ENCODE data around the gene AGO3. TPM values are rescaled to one million over a fixed set of nuclear protein-coding genes. Genes with fewer than 3 reads are reported as not detected.

AGO3 gene
- total and polyA plus RNA-seq, 10 of the 15 experiments (the other 5 are each of a cell fraction or from before 2014, with no cell fraction given) = 3.9 to 35.2 (median 12.5) TPM

DNA sequence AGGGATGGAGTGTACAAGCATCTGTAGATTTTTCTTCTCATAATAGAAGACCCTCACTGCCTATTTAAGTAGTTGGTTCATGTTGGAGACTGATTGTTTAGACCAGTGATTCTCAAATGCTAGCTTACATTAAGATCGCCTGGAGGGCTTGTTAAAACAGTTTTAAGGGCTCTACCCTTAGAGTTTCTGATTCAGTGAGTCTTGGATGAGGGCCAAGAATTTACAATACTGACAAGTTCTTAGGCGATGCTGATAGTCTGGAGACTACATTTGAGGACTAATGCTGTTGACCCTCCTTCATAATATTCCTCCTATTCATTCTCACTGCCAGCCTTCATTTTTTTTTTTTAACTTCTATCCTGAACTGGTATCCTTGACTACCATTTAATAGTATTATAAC, 15.2 kb upstream of the AGO3 start:
- in situ Hi-C loops (cut with MboI) = no loop called here
- H3K4me2 ChIP-seq (ENCODE audit: control insufficient read depth, insufficient read depth) = no peak overlapping the region
- no peak overlapping the region for H3K9ac ChIP-seq (ENCODE audit: control insufficient read depth, insufficient read depth, low read length)
- no peaks in the 10 kb centered on the region for H4K20me1 ChIP-seq (ENCODE audit: control insufficient read depth, insufficient read depth)
- H3K36me3 ChIP-seq (ENCODE audit: control insufficient read depth in 2 of 2, insufficient read depth in 2 of 2, low read length in 1 of 2) = peaks cover 13 to 33% of the 10 kb centered on the region in 2 experiments
- DNase-seq (ENCODE audit: low read depth, low spot score) = no peak
- no peaks in the 10 kb centered on the region for H3K4me1 ChIP-seq (ENCODE audit: control insufficient read depth, insufficient read depth, low read length)
- WGBS (ENCODE audit: insufficient coverage, insufficient replicate concordance, low lambda C conversion rate, missing lambda C conversion rate) = 91% methylated on average over 2 of the region's 2 CpGs
- H3K27ac ChIP-seq (ENCODE audit: control insufficient read depth, insufficient read depth) = no peak overlapping the region
- H2AFZ ChIP-seq (ENCODE audit: control insufficient read depth, low read depth, low read length) = no peak overlapping the region
- ATAC-seq = no peak
- no peak for FAIRE-seq
- no TSS peak for BruUV-seq (replicated peaks)
- H3K4me3 ChIP-seq = no peak overlapping the region
- no peaks in the 10 kb centered on the region for H3K27me3 ChIP-seq (replicated peaks in 1 of 2; ENCODE audit: control insufficient read depth in 2 of 2, insufficient read depth in 2 of 2, low read length in 1 of 2)
- ChIA-PET CTCF (interaction anchor here (1.5 kb wide), 1 partner anchor 10 kb away, joined by 5 read pairs; no protein-coding TSS in a partner anchor), SMC1A (ENCODE audit: uncharacterized antibody, unreplicated experiment) (interaction anchor here (1.4 kb wide), 1 partner anchor 12 kb away, joined by 5 read pairs; no protein-coding TSS in a partner anchor), RAD21 (ENCODE audit: unreplicated experiment) (no interaction called here), POLR2A (interaction anchor here (1.0 kb wide), 1 partner anchor 16 kb away, joined by 3 read pairs; the partner anchor contains the start of gene AGO3)
- intact Hi-C loops (cut with micrococcal nuclease; ENCODE audit: unreplicated experiment) = no loop called here
- no peaks in the 10 kb centered on the region for H3K79me2 ChIP-seq (ENCODE audit: control insufficient read depth, insufficient read depth, low read length)
- no peaks in the 10 kb centered on the region for H3K9me3 ChIP-seq (replicated peaks; ENCODE audit: control insufficient read depth, insufficient read depth, low read length)
- TF ChIP-seq NBN (IDR thresholded peaks at IDR 0.05) (no peak), BMI1 (IDR thresholded peaks at IDR 0.05; ENCODE audit: borderline replicate concordance) (no peak), CBX5 (IDR thresholded peaks at IDR 0.05; ENCODE audit: low read depth) (no peak), ZNF24 (IDR thresholded peaks at IDR 0.05) (no peak), HDAC6 (IDR thresholded peaks at IDR 0.05; ENCODE audit: unreplicated experiment) (no peak)
- TF ChIP-seq, protein P1, sequence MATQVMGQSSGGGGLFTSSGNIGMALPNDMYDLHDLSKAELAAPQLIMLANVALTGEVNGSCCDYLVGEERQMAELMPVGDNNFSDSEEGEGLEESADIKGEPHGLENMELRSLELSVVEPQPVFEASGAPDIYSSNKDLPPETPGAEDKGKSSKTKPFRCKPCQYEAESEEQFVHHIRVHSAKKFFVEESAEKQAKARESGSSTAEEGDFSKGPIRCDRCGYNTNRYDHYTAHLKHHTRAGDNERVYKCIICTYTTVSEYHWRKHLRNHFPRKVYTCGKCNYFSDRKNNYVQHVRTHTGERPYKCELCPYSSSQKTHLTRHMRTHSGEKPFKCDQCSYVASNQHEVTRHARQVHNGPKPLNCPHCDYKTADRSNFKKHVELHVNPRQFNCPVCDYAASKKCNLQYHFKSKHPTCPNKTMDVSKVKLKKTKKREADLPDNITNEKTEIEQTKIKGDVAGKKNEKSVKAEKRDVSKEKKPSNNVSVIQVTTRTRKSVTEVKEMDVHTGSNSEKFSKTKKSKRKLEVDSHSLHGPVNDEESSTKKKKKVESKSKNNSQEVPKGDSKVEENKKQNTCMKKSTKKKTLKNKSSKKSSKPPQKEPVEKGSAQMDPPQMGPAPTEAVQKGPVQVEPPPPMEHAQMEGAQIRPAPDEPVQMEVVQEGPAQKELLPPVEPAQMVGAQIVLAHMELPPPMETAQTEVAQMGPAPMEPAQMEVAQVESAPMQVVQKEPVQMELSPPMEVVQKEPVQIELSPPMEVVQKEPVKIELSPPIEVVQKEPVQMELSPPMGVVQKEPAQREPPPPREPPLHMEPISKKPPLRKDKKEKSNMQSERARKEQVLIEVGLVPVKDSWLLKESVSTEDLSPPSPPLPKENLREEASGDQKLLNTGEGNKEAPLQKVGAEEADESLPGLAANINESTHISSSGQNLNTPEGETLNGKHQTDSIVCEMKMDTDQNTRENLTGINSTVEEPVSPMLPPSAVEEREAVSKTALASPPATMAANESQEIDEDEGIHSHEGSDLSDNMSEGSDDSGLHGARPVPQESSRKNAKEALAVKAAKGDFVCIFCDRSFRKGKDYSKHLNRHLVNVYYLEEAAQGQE (IDR thresholded peaks at IDR 0.05; ENCODE audit: low read depth, low read length) = no peak
